HEK293 (cell line): ENCODE measurements around the gene GLI1.

Experiments used
- CTCF ChIA-PET: fragments of 350-600 bp; formaldehyde crosslinking; extraction: SDS; loops from one replicate; lab custom pipeline; 2021; ENCODE audit warnings: antibody characterized with exemption; lab: Yijun Ruan, JAX
- POLR2A ChIA-PET: fragments of 300-600 bp; formaldehyde crosslinking; extraction: SDS; loops from one replicate; lab custom pipeline; 2020; ENCODE audit warnings: antibody characterized with exemption, inconsistent platforms; lab: Yijun Ruan, JAX
- H3K27ac ChIP-seq: fragments of 200-500 bp; sonication (Bioruptor generic); 2 replicates; pipeline ENCODE4 v1.5.1; 2014; ENCODE audit warnings: low read depth, low read length, control low read depth, inconsistent platforms; ENCODE audit errors: extremely low read depth
- H3K36me3 ChIP-seq, 2 experiments: fragments of 200-500 bp in 1 of 2; sonication (Bioruptor generic) in 1 of 2; 1 replicate in 1 of 2; 2 replicates in 1 of 2; pipeline ENCODE4 v1.5.1; 2014 to 2017; ENCODE audit warnings: inconsistent platforms in 2 of 2, low read length in 2 of 2; ENCODE audit not compliant: control insufficient read depth in 2 of 2, insufficient read depth in 1 of 2
- H3K4me1 ChIP-seq: fragments of 200-500 bp; sonication (Bioruptor generic); 2 replicates; pipeline ENCODE4 v1.5.1; 2014; ENCODE audit warnings: mild to moderate bottlenecking, low read length, inconsistent platforms; ENCODE audit not compliant: control insufficient read depth, insufficient read depth
- H3K4me3 ChIP-seq: 2 replicates; pipeline ENCODE4 v1.5.1; 2011; ENCODE audit warnings: low read depth, mild to moderate bottlenecking, control low read depth, low read length, moderate library complexity
- H3K9me3 ChIP-seq: fragments of 200-500 bp; sonication (Bioruptor generic); 2 replicates; pipeline ENCODE4 v1.5.1; 2014; ENCODE audit warnings: low read depth, low read length, inconsistent platforms; ENCODE audit not compliant: control insufficient read depth, insufficient read depth
- GLIS2 ChIP-seq: fragments of 450-650 bp; formaldehyde crosslinking; IDR thresholded peaks from 2 replicates; pipeline ENCODE4 v1.5.1; 2016; ENCODE audit warnings: missing biosample characterization, missing genetic modification characterization
- HOXC10 ChIP-seq: sonication (generic); formaldehyde crosslinking; IDR thresholded peaks from 2 replicates; pipeline ENCODE4 v1.8.1; 2023; ENCODE audit warnings: mild to moderate bottlenecking, missing genetic modification reagents
- KLF10 ChIP-seq: fragments of 450-650 bp; IDR thresholded peaks from 2 replicates; pipeline ENCODE4 v1.5.1; 2018; ENCODE audit warnings: missing biosample characterization, mild to moderate bottlenecking, missing genetic modification characterization
- PBX3 ChIP-seq: sonication (generic); formaldehyde crosslinking; IDR thresholded peaks from 2 replicates; pipeline ENCODE4 v1.8.1; 2022; ENCODE audit warnings: mild to moderate bottlenecking, moderate library complexity, missing genetic modification reagents
- PRDM1 ChIP-seq: fragments of 450-650 bp; formaldehyde crosslinking; IDR thresholded peaks from 2 replicates; pipeline ENCODE4; 2016; ENCODE audit warnings: missing biosample characterization, missing genetic modification characterization
- PRDM2 ChIP-seq: fragments of 450-650 bp; formaldehyde crosslinking; IDR thresholded peaks from 2 replicates; pipeline ENCODE4 v1.5.1; 2016; ENCODE audit warnings: missing biosample characterization, missing genetic modification characterization, borderline replicate concordance
- SP3 ChIP-seq: fragments of 450-650 bp; formaldehyde crosslinking; IDR thresholded peaks from 2 replicates; pipeline ENCODE4 v1.5.1; 2016; ENCODE audit warnings: missing biosample characterization, missing genetic modification characterization
- ZBTB17 ChIP-seq: fragments of 450-650 bp; formaldehyde crosslinking; IDR thresholded peaks from 2 replicates; pipeline ENCODE4 v1.5.1; 2016; ENCODE audit warnings: missing biosample characterization, missing genetic modification characterization
- ZFHX2 ChIP-seq: fragments of 450-650 bp; formaldehyde crosslinking; conservative IDR thresholded peaks from 2 replicates; pipeline ENCODE4 v1.5.1; 2016; ENCODE audit warnings: missing biosample characterization, missing genetic modification characterization
- ZNF138 ChIP-seq: fragments of 450-650 bp; formaldehyde crosslinking; IDR thresholded peaks from 2 replicates; pipeline ENCODE4 v1.5.1; 2016; ENCODE audit warnings: missing biosample characterization, missing genetic modification characterization, borderline replicate concordance
- ZNF157 ChIP-seq: fragments of 450-650 bp; formaldehyde crosslinking; IDR thresholded peaks from 2 replicates; pipeline ENCODE4 v1.5.1; 2016; ENCODE audit warnings: missing biosample characterization, missing genetic modification characterization
- ZNF19 ChIP-seq: fragments of 450-650 bp; formaldehyde crosslinking; IDR thresholded peaks from 2 replicates; pipeline ENCODE4; 2016; ENCODE audit warnings: missing biosample characterization, missing genetic modification characterization, low read depth
- ZNF214 ChIP-seq: fragments of 450-650 bp; formaldehyde crosslinking; IDR thresholded peaks from 2 replicates; pipeline ENCODE4 v1.5.1; 2017; ENCODE audit warnings: missing biosample characterization, mild to moderate bottlenecking, missing genetic modification characterization, borderline replicate concordance
- ZNF354C ChIP-seq: fragments of 450-650 bp; formaldehyde crosslinking; IDR thresholded peaks from 2 replicates; pipeline ENCODE4 v1.5.1; 2016; ENCODE audit warnings: missing biosample characterization, missing genetic modification characterization, low read depth, borderline replicate concordance
- ZNF561 ChIP-seq: fragments of 450-650 bp; IDR thresholded peaks from 2 replicates; pipeline ENCODE4 v1.5.1; 2018; ENCODE audit warnings: missing biosample characterization, missing genetic modification characterization, borderline replicate concordance
- ZNF585B ChIP-seq: fragments of 450-650 bp; formaldehyde crosslinking; IDR thresholded peaks from 2 replicates; pipeline ENCODE4 v1.5.1; 2016; ENCODE audit warnings: missing biosample characterization, missing genetic modification characterization
- ZNF621 ChIP-seq: fragments of 450-650 bp; formaldehyde crosslinking; IDR thresholded peaks from 2 replicates; pipeline ENCODE4 v1.5.1; 2017; ENCODE audit warnings: missing biosample characterization, missing genetic modification characterization
- ZNF639 ChIP-seq: fragments of 450-650 bp; formaldehyde crosslinking; IDR thresholded peaks from 2 replicates; pipeline ENCODE4 v1.5.1; 2016; ENCODE audit warnings: missing biosample characterization, missing genetic modification characterization
- ZNF658 ChIP-seq: fragments of 450-650 bp; formaldehyde crosslinking; IDR thresholded peaks from 2 replicates; pipeline ENCODE4; 2016; ENCODE audit warnings: missing biosample characterization, missing genetic modification characterization
- ZNF785 ChIP-seq: fragments of 450-650 bp; formaldehyde crosslinking; IDR thresholded peaks from 2 replicates; pipeline ENCODE4 v1.5.1; 2016; ENCODE audit warnings: missing biosample characterization, missing genetic modification characterization
- ZSCAN16 ChIP-seq: fragments of 450-650 bp; formaldehyde crosslinking; IDR thresholded peaks from 2 replicates; pipeline ENCODE4 v1.5.1; 2016; ENCODE audit warnings: missing biosample characterization, missing genetic modification characterization
- ZSCAN18 ChIP-seq: fragments of 450-650 bp; formaldehyde crosslinking; IDR thresholded peaks from 2 replicates; pipeline ENCODE4 v1.5.1; 2016; ENCODE audit warnings: missing biosample characterization, missing genetic modification characterization
- ZSCAN23 ChIP-seq: fragments of 450-650 bp; formaldehyde crosslinking; IDR thresholded peaks from 2 replicates; pipeline ENCODE4 v1.5.1; 2016; ENCODE audit warnings: missing biosample characterization, missing genetic modification characterization

GLI1 gene

GRCh38 chr12:57485695-57486094 lies 26.1 kb downstream of the GLI1 start:
- Histone ChIP-seq H3K36me3 (peaks cover 10 to 18% of the 10 kb centered on the region in 2 experiments), H3K4me1 (no peaks in the 10 kb centered on the region), H3K4me3 (no peak overlapping the region), H3K9me3 (no peaks in the 10 kb centered on the region), H3K27ac (no peak overlapping the region)
- ChIA-PET CTCF (interaction anchor here (0.6 to 1.3 kb wide), 3 partner anchors 26 to 361 kb away, joined by 3 to 8 read pairs (median 4); partner anchors contain the start of gene GLI1), POLR2A (no interaction called here)
- TF ChIP-seq ZNF621 (tag by site-specific recombination) (no peak), ZBTB17 (tag by site-specific recombination) (no peak), PRDM2 (tag by site-specific recombination) (no peak), HOXC10 (CRISPR knock-in tag) (no peak), GLIS2 (tag by site-specific recombination) (no peak), ZNF19 (tag by site-specific recombination) (no peak), KLF10 (tag by site-specific recombination) (no peak), SP3 (tag by site-specific recombination) (no peak), PRDM1 (no peak), ZNF561 (tag by site-specific recombination) (no peak), ZSCAN16 (tag by site-specific recombination) (no peak), ZNF585B (tag by site-specific recombination) (no peak)

GRCh38 chr12:57487055-57487596 lies 27.5 kb downstream of the GLI1 start:
- H3K36me3 ChIP-seq = peaks cover 20 to 31% of the 10 kb centered on the region in 2 experiments
- peak overlapping the region; percentile 45; the same call in 1 of the 2 replicates for H3K27ac ChIP-seq
- POLR2A ChIA-PET = interaction anchor here (0.6 to 1.9 kb wide), 2 partner anchors 10 to 18 kb away, joined by 3 to 8 read pairs; no protein-coding TSS in a partner anchor
- no peak for TF ChIP-seq ZNF658 (tag by site-specific recombination)
- TF ChIP-seq PRDM1 = no peak
- TF ChIP-seq ZNF354C (tag by site-specific recombination) = no peak
- no peak for TF ChIP-seq ZNF157 (tag by site-specific recombination)
- TF ChIP-seq ZNF639 = no peak
- TF ChIP-seq ZNF785 (tag by site-specific recombination) = no peak
- TF ChIP-seq ZSCAN18 (tag by site-specific recombination) = no peak
- TF ChIP-seq ZFHX2 (tag by site-specific recombination) = no peak
- TF ChIP-seq ZNF214 = no peak
- TF ChIP-seq ZSCAN23 (tag by site-specific recombination) = no peak
- TF ChIP-seq PBX3 (CRISPR knock-in tag) = no peak
- no peak for TF ChIP-seq HOXC10 (CRISPR knock-in tag)
- no peak for TF ChIP-seq ZNF138 (tag by site-specific recombination)
- CTCF ChIA-PET = interaction anchor here (0.5 to 1.2 kb wide), 3 partner anchors 10 to 29 kb away, joined by 3 to 10 read pairs (median 4); no protein-coding TSS in a partner anchor
- H3K4me3 ChIP-seq = no peak overlapping the region
- H3K4me1 ChIP-seq = no peaks in the 10 kb centered on the region
- no peaks in the 10 kb centered on the region for H3K9me3 ChIP-seq
